ENCODE data around the gene FAM177B. TPM values are rescaled to one million over a fixed set of nuclear protein-coding genes. Genes with fewer than 3 reads are reported as not detected.

FAM177B gene
- not detected in 2 replicates for total RNA-seq

GRCh38 chr1:222736972-222737371 is at the start of gene FAM177B:
Gene FAM177B, plus strand, starts transcription at chr1:222737202. Its CDS starts 9,344 bp downstream, at chr1:222746546.

GRCh38 chr1:222712253-222713090 is 24.5 kb upstream of the FAM177B start, which contains the start of the genes AIDA and BROX:
Gene AIDA, minus strand, starts transcription at chr1:222712491. Its CDS starts 174 bp downstream, at chr1:222712317.
Gene BROX, plus strand, starts transcription at chr1:222712564. Its CDS starts 3,136 bp downstream, at chr1:222715700.

Other genes starting within 250 kb of the FAM177B start
- gene HHIPL2, start 189.1 kb upstream of the FAM177B start, total RNA-seq, result not detected in 2 replicates
- gene TAF1A, start 147.3 kb upstream of the FAM177B start, total RNA-seq, result 3.5 and 5.4 TPM in 2 replicates
- gene MIA3, start 119.1 kb upstream of the FAM177B start, total RNA-seq, result 22.8 and 32.7 TPM in 2 replicates
- gene AIDA, start 24.7 kb upstream of the FAM177B start, total RNA-seq, result 50.1 and 63.2 TPM in 2 replicates
- 34.1 and 35.8 TPM in 2 replicates for gene BROX, start 24.6 kb upstream of the FAM177B start, total RNA-seq
- gene DISP1, start 77.8 kb downstream of the FAM177B start, total RNA-seq, result 4.0 and 4.9 TPM in 2 replicates

Measured in epithelial cell of alveolus of lung (primary cell).